ENCODE results near the gene SCRT2. TPM values are rescaled to one million over a fixed set of nuclear protein-coding genes. Genes with fewer than 3 reads are reported as not detected.

Gene SCRT2
- total RNA-seq, 1 donor from 2014 or later: not detected

DNA sequence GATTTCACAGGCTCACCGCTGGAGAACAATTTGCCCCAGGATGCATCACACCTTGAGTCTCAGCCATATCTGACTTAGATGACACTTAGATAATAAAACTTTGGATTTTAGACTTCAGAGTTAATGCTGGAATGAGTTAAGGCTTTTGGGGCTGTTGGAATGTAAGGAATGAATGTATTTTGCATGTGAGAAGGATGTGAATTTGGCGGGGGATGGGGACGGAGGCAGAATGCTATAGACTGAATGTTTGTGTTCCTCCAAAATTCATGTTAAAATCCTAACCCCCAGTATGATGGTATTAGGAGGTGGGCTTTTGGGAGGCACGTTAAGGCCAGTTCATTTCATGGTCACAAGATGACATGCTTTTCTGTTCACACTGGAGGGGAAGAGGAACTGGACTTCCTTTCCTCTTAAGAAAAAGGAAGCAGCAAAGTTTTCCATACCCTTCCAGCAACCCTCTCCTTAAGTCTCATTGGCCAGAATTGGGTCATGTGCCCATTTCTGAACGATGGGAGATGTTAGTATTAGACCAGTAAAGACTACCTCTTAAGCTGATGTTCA, 16.8 kb downstream of the SCRT2 start:
- DNase-seq (no peak), ATAC-seq (ENCODE audit: poor library complexity) (no peak)
- intact Hi-C loops (cut with DNase I): no loop called here

DNA sequence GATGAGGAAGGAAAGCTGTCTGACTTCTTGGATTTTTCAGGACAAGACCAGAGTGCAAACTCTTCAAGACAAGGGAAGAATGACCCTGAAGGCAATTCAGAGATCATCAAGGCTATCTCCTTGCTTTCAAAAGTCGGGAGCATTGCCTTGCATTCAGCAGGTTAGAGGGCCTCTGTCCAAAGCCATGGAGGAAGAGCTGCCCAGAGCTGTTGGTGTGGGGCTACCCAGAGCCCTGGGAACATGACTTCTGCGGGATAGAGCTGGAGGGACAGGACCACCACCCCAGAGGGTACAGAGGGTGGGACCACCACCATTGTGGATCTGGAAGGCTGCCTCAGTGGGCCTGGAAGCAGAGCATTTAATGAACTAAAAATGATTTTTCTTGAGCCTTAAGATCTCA, 17.4 kb downstream of the SCRT2 start:
- DNase-seq (no peak), ATAC-seq (ENCODE audit: poor library complexity) (no peak)
- intact Hi-C loops (cut with DNase I): no loop called here

DNA sequence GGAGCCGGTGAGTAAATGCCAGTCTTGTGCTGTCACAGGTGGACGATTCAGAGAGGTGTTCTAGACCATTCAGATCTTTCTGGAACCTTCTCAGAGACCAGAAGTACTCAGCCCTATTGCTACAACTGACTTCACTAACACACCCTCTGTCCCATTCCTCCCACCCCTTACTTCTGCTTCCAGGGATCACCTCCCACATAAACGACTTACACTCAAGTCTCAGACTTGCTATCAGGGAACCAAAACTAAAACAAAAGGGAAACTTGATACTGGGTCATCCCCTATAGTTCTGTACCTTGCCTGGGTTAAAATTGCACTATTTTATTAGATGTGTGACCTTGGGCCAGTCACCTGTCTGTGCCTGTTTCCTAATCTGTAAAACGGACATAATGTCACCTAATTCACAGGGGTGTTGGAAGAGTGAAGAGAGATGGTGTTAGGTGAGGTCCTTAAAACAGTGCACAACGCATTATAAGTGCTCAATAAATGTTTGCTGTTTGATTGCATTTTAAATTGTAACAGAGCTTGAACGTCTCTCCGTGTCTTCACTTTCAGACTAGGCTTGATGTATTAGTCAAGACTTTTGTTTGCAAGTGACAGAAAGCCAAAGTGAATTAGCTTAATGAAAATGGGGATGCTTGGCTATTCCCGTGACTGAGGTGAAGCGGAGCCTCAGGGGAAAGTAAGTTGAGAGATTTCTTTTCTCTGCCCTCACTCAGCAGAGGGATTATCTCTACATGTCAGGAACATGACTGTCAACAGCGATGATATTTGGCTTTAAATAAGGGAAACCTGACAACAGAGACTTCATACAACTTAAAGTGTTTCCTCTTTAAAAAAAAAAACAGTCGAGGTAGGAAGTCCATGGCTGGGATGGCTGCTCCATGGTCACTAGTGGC, 19.6 kb downstream of the SCRT2 start:
- intact Hi-C loops (cut with DNase I): no loop called here
- DNase-seq (no peak), ATAC-seq (ENCODE audit: poor library complexity) (no peak)

DNA sequence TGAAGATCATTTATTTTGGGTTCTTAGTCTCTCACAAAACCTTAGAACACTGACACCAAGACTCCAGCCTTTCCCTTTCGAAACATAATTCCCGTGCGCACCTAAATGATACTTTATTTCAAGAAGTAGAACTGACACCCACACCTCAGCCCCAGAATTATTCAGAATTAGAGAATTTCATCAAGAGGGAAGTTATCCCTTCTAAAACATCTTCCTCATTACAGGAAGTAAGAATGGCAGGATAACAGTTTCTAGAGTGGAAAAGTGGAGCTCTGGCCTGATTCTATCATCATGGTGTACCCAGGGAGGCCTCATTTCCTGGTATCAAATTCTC, 21.2 kb downstream of the SCRT2 start:
- DNase-seq (no peak), ATAC-seq (ENCODE audit: poor library complexity) (no peak)
- intact Hi-C loops (cut with DNase I): loop anchor here (5.0 kb wide), 1 partner anchor 73 kb away; no protein-coding TSS in a partner anchor

DNA sequence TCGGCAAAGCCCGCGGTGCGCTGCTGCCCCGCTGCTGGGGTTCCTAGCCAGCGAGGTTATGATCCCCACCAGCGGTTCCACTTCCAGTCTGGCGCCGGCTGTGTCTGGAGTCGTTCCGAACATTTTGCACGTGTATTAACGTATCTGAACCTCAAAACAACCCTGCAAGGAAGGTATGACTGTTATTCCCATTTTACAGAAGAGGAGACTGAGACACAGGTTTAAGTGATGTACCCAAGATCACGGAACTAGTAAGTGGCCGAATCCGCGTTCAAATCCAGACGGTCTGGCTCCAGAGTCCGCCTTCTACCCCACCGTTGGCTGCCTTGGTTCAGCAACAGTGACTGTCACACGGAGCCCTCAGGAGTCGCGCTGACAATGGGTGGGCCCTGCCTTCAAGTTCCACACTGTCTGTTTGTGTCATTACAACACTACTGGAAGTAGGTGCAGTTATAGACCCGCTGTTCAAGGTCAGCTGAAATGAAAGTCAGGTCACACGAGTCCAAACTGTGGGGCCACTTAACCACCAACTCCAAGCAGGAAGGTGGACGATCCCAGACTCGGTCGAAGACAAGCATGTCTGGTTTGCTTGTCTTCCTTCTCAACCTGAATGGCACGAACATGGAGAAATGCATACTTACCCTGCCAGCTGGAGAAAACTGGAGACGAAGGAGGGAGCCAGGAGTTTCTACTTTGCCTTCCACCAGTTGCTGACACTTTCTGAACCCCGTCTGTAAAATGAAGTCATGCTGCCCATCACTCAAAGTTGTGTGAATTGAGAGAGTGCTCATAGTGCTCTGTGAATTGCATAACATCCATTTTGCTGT, 21.8 kb downstream of the SCRT2 start:
- no peak for DNase-seq
- intact Hi-C loops (cut with DNase I): loop anchor here (5.0 kb wide), 1 partner anchor 73 kb away; no protein-coding TSS in a partner anchor
- ATAC-seq (ENCODE audit: poor library complexity): peak; percentile 9

DNA sequence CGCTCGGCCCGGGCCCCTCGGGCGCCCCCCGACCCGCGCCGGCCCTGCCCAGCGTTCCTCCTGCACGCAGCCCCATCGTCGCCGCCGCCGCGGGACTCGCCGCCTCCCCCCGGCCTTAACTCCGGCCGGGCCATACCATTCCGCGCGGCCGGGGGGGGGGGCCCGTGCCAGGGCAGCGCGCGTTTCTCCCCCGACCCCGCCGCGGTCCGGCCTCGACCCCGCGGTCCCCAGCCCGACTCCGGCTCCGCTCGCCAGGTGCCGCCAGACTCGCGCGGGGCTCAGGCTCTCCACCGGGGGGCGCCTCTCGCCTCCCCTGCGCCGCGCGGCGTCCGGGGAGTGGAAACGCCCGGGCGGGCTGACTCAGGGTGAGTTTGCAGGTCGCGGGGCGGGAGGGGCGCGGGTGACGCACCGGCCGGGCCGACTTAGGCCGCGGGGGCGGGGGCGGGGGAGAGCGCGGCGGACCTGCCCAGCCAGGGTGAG, 22.5 kb downstream of the SCRT2 start, which contains the start of gene SRXN1:
TSS of gene SRXN1 (minus strand) at position 91 of the 480 bp plus-strand sequence. CDS start at position 76, 15 bp downstream.
- DNase-seq (peak; percentile 95), ATAC-seq (ENCODE audit: poor library complexity) (peak; percentile 96)
- intact Hi-C loops (cut with DNase I): loop anchor here (5.0 kb wide), 1 partner anchor 74 kb away; no protein-coding TSS in a partner anchor

GRCh38 chr20:652615-653109, 22.9 kb downstream of the SCRT2 start:
- peak; percentile 59 for DNase-seq
- peak; percentile 3 for ATAC-seq (ENCODE audit: poor library complexity)
- intact Hi-C loops (cut with DNase I): loop anchor here (5.0 kb wide), 1 partner anchor 75 kb away; no protein-coding TSS in a partner anchor

DNA sequence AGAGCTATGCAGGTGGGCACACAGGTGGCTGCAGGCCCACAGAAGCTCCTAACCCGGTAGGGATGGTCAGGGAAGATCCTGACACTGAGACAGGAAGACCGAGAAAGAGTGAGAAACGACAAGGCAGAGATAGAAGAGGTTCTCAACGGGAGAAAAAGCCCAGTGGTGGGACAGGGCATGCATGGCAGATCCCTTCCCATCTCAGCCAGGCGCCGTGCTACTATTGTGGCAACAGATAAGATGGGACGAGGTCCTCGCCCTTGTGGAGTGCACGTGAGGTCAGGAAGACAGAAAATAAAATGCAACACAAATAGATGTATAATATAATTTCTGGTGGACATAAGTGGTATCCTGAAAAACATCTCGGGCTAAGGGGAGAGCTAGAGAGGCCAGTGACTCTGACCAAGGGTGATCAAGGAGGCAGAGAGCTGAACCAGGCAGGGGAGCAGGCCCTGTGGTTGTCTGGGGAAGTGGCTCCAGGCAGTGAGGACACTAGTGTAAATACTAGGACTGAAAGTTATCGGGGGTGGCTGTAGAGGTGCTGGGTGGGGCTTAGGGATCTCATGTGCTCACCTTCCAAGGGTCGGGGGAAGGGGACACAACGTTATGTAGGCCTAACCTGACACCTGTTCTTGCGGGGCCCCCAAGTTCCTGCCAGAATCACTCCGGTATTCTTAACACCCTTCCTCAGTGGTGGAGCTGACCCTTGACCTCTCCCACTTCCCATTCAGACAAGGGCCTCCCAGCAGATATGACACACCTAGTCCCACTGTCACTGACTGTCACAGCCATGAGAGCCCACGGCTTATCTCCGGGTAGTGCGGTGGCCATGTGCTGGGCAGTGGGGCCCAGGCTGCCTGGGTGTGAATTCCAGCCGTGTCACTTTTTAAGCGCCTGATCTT, 23.6 kb downstream of the SCRT2 start:
- ATAC-seq (ENCODE audit: poor library complexity) (peak; percentile 24), DNase-seq (peak; percentile 40)
- intact Hi-C loops (cut with DNase I): loop anchor here (5.0 kb wide), 1 partner anchor 75 kb away; no protein-coding TSS in a partner anchor

DNA sequence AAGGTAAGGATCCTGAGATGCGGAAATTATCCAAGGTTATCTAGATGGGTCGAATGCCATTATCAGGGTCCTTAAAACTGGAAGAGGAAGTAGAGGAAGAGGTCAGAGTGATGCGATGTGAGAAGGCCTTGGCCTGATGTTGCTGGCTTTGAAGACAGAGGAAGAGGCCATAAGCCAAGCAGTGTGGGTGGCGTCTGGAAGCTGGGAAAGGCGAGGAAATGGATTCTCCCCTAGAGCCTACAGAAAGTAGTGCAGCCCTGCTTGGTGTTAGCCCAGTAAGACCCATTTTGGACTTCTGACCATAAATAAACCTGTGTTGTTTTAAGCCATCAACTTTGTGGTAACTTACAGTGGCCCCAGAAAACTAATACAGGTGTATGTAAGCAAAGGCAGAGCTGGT, 24.6 kb downstream of the SCRT2 start:
- intact Hi-C loops (cut with DNase I): loop anchor here (5.0 kb wide), 1 partner anchor 76 kb away; no protein-coding TSS in a partner anchor
- ATAC-seq (ENCODE audit: poor library complexity) (no peak), DNase-seq (peak; percentile 27)

- intact Hi-C loops (cut with DNase I): loop anchor here (5.0 kb wide), 1 partner anchor 77 kb away; no protein-coding TSS in a partner anchor
- ATAC-seq (ENCODE audit: poor library complexity) (no peak), DNase-seq (peak; percentile 17)
Measured at GRCh38 chr20:650281-650680, 25.3 kb downstream of the SCRT2 start.

GRCh38 chr20:647479-648019, 28.1 kb downstream of the SCRT2 start:
- no peak for ATAC-seq (ENCODE audit: poor library complexity)
- DNase-seq: no peak
- intact Hi-C loops (cut with DNase I): loop anchor here (2.0 to 10.0 kb wide), 2 partner anchors 87 to 293 kb away; no protein-coding TSS in a partner anchor

DNA sequence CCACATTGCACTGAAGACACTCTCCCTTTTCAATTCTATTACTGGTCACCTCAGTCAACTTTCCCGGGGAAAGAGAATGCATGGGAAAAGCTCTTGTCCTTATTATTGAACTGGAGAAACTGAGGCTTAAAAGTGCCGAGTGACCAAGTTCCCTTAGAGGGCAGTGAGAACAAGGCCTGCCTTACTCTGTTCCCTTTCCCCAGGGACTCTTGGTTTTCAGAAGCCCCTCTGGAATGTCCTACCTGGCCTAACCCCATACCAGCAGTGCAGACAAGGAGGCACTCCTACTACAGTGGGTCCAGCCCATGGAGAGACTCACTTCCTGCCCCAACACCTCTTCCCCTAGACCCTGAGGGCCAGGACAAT, 28.8 kb downstream of the SCRT2 start:
- no peak for ATAC-seq (ENCODE audit: poor library complexity)
- intact Hi-C loops (cut with DNase I): loop anchor here (2.0 to 10.0 kb wide), 2 partner anchors 86 to 292 kb away; no protein-coding TSS in a partner anchor
- no peak for DNase-seq

GRCh38 chr20:646107-646867, 29.3 kb downstream of the SCRT2 start:
- ATAC-seq (ENCODE audit: poor library complexity) (no peak), DNase-seq (no peak)
- intact Hi-C loops (cut with DNase I): loop anchor here (2.0 to 10.0 kb wide), 2 partner anchors 85 to 291 kb away; no protein-coding TSS in a partner anchor

DNA sequence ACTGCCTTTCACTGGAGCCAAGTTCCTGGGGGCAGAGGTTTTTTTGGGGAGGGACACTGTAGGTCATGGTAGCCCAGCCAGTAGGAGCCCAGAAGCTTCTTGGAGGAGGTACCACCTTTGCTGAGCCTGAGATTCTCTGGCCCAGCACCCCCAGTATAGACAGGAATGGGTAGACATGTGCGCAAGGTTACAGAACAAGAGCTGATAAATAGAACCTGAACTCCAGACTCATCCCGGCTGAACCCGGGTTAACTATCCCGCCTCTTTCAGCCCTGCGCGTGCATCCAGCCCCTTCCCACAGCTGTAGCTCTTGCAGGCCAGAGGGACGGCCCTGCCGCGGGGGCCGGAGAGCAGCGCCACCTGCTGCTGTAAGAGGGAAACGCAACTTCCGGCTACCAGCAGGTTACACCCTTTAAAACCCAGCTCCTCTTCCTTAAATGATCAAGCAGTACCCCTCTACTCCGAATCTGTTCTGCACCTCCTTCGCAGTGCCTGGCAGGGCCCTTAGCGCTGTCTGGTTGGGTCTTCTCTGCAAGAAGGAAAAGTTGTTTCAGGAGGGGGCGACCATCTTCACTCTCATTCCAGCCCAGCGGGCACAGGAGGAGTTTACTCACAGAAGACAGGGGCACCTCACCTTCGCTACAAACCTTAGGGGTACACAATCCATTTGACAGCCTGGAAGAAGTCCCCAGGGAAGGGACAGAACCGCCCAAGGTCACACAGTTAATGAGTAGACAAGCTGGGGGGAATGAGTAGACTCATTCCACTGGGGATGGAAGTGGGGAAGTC, 30.1 kb downstream of the SCRT2 start:
- DNase-seq (peak; percentile 83), ATAC-seq (ENCODE audit: poor library complexity) (peak; percentile 88)
- intact Hi-C loops (cut with DNase I): loop anchor here (2.0 to 10.0 kb wide), 2 partner anchors 85 to 291 kb away; no protein-coding TSS in a partner anchor

GRCh38 chr20:644692-645317, 30.8 kb downstream of the SCRT2 start:
- no peak for DNase-seq
- intact Hi-C loops (cut with DNase I): loop anchor here (10.0 kb wide), 1 partner anchor 290 kb away; no protein-coding TSS in a partner anchor
- ATAC-seq (ENCODE audit: poor library complexity): no peak

Measured in Right ventricle myocardium superior (tissue), 1 donor.